Suppressor macrophage treated with lipopolysaccharide for 1 hour (primary cell): ENCODE measurements around the gene KDELR1.

Experiments used
- DNase-seq, 3 donors: peaks; one replicate each; pipeline ENCODE4 v3.0.0-alpha.2; 2020 to 2022

KDELR1 gene

DNA sequence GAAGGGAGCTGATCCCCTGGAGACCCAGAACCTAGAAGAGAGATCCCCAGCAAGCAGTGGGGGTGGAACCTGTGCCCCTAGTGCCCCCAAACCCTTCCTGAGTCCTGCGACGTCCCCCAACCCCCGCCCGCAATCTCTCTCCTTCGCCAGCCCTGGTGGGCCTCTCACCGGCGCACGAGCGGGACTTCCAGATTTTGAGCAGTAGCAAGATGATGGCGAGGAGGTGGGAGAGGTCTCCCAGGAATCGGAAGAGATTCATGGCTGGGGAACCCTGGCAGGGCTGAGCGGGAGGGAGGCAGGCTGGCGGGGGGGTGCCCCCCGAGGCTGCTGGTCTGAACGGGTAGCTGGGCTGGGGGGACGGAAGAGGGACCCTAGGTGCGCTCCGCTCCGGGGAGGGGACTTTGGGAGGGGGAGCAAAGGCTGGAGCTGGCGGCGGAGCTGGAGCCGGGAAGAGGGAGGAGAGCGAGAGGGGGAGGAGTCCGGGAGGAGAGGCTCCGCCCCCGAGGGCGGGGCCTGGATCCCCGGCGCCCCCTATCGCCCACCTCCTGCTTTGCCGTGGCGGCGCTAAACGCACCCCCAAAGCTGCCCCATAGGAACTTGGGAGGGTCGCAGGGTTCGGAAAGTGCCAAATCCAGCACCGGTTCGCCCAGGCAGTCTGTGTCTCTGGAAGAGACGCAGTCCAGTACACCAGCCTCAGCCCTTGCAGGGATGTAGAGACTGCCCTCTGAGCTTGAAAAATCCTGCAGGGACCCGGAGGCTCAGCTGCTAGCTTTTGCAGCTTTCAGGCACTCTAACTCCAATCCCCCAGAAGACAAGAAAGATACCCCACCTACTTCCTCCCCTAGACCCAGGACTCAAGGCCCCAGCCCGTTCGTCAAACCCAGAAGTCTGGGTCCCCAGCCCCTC lies at the start of gene KDELR1:
KDELR1 (minus strand) TSS at position 452 of the 906 bp plus-strand sequence; CDS start at position 259, 193 bp downstream.
- peak; percentile 76 to 94 (median 86) for DNase-seq

DNA sequence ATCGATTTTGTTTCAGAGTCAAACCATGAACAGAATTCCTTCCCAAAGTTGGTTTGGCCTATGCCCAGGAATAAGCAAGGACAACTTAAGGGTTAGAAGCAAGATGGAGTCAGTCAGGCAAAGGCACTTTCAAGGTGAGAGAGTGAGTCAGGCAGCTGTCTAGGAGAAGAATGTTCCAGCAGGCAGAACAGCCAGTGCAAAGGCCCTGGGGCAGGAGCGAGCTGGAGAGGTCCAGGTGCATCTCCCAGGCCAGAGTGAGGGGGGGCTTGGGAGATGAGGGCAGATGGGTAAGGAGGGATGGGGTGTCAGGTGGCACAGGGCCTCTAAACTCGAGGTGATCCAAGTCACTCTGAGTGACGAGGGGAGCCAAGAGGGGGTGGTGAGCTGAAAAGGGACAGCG lies 45.2 kb upstream of the KDELR1 start:
- DNase-seq = no peak

DNA sequence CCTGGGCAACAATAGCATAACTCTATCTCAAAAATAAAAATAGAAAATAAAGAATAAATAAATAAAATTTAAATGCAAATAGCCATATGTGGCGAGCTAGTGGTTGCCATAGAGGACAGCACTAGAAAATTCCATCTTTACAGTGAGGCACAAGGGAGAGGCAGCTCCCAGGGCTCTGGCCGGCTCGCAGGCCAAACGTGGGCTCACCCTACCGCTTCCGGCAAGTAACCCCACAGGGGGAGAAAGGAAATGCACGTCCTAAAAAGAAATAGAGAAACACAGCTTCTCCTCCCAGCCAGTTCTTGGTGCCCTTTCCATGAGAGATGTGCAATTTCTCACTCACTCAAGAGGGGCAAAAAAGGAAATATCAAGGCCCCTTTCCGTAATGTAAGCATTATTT lies 42.0 kb upstream of the KDELR1 start:
- DNase-seq = peak in 1 of 3 donors; percentile 19

DNA sequence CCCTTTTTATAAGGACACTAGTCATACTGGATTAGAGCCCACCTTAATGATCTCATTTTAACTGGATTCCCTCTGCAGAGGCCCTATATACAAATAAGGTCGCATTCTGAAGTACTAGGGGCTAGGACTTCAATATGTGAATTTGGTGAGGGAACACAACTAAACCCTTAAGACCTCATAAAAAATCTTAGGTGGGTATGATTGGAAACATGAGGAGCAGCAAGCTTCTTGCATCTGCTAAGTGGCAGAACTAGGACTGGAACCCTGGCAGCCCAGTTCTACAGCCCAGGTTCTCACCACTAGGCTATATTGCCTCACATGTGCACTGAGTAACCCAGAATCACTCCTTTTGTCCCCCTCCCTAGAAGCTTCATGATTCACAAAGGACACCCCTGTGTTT lies 37.3 kb upstream of the KDELR1 start:
- peak in 1 of 3 donors; percentile 31 for DNase-seq

DNA sequence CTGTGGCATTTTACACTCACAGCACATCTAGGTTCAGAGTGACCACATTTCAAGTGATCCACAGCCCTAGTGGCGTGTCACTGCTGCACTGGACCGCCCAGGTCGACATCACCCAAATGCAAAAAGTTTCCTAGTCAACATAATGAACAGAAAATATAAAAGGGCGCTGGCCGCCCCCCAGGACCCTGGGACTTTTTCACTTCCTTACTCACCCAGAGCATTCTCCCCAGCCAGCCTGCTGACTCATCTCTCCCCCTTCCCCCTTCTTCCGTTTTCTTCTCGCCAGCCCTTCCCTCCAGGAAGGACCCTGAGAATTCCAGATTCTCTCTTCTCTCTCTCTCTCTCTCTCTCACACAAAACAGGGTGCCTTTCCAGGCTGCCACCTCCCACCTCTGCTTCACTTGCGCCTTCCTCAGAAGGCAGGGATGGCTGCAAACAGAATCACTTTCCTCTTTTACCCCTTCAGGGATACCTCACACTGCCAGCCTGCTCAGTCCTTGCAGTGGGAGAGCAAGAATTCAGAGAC lies 33.4 kb upstream of the KDELR1 start:
- DNase-seq = peak; percentile 86 to 90 (median 86)

DNA sequence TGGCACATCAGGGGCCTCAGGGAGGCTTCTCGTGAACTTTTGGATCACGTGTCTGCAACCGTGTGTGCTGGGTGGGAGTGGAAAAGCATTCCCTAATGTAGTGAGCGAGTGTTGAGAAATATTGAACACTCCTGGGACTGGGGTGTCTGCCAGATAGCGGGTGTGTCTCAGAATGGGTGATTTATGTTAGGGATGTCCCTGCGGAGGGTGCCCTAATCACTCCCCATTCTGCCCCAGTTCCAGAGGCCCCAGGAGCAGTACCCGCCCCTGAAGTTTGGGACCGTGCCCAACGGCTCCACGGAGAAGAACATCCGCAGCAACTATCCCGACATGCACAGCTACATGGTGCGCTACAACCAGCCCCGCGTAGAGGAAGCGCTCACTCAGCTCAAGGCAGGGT lies 30.2 kb upstream of the KDELR1 start:
- no peak for DNase-seq

DNA sequence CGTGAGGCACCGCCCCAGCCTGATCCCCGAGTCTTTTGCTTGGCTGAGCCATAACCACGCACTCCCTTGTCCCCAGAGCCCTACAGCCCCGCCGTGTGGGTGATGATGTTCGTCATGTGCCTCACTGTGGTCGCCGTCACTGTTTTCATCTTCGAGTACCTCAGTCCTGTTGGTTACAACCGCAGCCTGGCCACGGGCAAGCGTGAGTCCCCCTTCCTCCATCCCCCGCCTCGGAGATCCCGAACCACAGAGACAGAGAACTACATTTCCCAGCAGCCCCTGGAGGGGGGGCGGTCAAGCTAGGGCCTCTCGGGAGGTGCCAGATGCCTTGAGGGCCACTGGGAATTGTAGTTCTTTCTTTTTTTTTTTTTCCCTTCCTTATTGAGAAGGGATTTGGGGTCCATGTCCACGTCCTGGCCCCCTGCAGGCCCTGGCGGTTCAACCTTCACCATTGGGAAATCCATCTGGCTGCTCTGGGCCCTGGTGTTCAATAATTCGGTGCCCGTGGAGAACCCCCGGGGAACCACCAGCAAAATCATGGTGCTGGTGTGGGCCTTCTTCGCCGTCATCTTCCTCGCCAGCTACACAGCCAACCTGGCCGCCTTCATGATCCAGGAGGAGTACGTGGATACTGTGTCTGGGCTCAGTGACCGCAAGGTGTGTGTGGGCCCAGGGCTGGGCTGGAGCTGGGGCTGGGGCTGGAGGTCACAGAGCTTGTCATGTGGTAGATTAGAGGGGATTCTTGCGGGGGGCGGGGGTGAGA lies 28.0 kb upstream of the KDELR1 start:
- peak; percentile 67 to 83 (median 71) for DNase-seq

DNA sequence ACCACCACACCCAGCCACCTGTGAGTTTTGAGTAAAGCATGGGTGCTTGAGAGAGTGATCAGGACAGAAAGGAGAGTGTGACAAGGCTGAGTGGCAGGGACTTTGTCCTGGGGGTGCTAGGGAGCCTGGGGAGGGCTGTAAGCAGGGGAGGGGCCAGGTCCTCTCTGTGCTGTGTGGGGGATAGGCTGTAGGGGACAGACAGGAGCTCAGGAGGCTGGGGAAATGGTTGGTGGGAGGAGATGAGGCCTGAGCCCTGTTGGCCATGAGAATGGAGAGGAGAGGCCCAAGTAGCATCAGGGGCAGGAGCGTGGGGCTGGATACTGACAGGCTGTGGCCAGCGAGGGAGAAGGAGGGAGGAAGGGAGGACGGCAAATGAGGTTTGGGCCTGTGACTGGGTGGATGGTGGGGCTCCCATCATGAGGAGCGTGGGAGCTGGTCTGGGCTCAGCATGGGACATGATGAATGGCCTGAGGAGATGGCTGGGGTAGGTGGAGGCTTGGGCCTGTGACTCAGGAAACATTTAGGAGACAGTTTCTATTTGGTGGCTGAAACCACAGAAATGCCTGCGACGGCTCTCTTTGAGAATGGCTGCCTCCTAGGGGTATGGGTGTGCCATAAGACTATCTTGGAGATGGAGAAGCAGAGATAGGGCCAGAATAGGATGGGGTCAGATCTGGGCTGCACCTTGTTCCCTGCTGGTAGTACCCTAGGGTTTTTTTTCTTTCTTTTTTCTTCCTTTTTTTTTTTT lies 27.1 kb upstream of the KDELR1 start:
- peak; percentile 43 to 52 (median 44) for DNase-seq

DNA sequence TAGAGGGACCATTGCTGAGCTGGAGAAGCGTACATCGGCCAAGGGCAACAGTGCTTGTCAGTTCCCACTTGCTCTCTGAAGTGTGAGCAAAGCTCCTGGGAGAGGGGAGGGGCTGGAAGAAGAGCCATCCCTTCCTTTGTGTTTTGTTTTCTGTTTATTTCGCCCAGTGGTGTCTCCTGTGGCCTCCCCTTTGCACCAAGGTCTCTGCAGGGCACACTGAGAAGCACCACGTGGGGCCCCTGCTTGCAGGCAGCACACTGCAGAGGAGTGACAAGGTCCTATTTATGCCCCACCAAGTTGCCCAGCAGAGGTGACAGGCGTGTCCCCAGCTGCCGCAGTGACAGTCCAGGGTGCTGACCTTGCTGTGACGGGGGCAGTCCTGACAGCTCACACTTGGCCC lies 26.1 kb upstream of the KDELR1 start:
- DNase-seq = no peak

DNA sequence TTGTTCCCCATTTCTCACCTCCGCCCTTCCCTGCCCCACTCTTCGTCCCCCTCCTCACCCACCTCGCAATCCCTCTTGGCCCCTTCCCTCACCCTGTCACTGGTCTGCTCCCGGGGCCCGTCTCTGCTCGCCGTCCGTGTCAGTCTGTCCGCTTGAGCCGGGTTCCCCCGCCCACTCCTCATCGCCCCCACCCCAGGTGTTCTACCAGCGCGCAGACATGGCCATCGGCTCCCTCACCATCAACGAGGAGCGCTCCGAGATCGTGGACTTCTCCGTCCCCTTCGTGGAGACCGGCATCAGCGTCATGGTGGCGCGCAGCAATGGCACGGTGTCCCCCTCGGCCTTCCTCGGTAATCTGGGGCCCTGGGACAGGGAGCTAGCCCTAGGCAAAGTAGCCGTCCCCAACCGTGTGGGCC lies 24.5 kb upstream of the KDELR1 start:
- DNase-seq = no peak

DNA sequence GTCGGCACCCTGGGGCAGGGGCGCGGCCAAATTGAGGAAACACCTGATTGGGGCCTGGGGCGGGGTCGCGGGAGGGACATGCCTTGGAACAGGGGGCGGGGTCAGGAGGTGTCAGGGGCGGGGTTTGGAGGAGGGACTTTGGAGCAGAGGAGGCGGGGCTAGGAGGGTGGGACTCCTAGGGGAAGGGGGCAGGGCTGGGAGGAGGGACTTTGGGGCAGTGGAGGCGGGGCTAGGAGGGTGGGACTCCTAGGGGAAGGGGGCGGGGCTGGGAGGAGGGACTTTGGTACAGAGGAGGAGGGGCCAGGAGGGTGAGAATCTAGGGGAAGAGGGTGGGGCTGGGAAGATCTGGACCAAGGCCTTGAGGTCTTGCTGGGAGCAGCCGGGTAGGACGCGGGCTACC lies 24.0 kb upstream of the KDELR1 start:
- peak; percentile 89 to 98 (median 95) for DNase-seq

DNA sequence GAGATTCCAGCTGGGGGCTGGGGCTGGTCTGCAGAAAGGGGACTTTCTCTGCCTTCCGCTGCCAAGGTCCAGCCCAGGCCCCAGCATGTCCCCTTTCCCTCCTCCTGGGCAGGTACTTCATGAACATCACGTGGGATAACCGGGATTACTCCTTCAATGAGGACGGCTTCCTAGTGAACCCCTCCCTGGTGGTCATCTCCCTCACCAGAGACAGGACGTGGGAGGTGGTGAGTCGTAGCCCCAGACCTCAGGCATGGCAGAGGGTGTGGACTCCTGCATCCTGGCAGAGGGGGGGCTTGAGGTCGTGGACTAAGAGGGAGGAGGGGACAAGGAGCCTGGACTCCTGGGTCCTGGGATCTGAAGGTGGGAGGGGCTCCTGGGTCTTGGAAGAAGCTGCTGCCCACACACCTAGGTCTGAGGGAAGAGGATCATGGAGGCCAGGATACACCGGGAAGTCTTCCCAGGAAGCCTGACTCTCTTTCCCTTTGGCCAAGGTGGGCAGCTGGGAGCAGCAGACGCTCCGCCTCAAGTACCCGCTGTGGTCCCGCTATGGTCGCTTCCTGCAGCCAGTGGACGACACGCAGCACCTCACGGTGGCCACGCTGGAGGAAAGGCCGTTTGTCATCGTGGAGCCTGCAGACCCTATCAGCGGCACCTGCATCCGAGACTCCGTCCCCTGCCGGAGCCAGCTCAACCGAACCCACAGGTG lies 22.7 kb upstream of the KDELR1 start:
- no peak for DNase-seq

DNA sequence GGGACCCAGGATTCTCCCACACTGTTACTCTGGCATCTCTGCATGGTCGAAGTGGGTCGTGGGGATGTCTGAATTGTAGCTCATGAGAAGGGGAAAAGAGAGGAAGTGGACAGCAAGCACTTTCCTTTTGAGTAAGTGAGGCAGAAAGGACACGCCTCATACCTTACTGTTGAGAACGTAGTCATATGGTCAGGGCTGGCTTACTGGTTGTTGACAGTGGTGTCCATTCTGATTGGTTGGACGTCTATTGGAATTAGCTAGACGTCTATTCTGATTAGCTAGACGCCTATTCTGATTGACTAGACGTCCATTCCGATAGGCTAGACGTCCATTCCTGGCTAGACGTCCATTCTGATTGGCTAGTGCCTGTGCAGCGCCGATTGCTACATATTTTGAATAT lies 14.5 kb upstream of the KDELR1 start:
- DNase-seq = no peak

DNA sequence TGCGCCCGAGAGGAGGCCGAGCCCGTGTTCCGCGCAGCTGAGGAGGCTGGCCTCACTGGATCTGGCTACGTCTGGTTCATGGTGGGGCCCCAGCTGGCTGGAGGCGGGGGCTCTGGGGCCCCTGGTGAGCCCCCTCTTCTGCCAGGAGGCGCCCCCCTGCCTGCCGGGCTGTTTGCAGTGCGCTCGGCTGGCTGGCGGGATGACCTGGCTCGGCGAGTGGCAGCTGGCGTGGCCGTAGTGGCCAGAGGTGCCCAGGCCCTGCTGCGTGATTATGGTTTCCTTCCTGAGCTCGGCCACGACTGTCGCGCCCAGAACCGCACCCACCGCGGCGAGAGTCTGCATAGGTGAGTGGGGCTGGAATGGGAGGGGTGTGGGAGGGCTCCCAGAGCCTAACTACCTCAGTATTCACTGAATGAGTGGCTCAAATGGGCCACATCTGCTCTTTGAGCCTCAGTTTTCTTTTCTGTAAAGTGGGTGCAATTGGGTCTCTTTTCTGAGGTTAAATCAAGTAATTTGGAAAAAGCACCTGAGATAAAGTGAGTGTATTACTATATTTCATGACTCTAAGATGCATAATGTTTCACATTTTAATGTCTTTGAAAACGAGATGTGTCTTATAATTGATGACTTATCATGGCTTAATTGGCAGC lies 13.8 kb upstream of the KDELR1 start:
- DNase-seq = no peak

DNA sequence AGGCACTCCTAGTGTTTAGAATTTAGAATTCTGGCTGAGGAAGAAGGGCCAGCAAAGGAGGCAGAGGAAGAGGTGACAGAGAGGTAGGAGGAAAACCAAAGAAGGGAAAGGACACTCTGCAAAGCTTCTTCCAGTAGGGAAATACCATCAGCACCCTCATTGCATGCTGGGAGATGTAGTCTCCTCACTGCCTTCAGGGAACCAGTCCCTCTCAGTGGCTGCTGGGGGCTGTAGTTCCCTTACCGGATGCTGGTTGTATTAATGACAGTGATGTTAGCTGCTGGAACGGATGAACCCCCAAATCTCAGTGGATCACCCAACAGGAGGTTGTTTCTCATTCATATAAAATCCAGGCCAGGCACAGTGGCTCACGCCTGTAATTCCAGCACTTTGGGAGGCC lies 12.3 kb upstream of the KDELR1 start:
- DNase-seq = peak; percentile 80 to 82 (median 82)

DNA sequence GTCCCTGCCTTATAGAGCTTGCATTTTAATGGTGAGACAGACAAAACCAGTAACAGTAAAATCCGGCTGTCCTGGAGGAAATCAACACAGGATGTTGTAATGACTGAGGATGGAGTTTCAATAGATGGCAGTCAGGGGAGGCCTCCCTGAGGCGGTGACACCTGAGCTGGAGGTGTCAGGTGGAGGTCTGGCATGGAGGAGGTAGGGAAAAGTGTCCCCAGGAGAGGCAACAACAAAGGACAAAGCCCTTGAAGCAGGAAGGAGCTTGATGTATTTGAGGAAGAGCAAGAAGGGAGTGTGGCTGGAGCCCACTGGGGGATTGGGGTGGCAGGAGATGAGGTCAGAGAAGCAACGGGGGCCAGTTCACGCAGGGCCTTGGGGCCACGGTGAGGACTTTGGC lies 9.9 kb upstream of the KDELR1 start:
- no peak for DNase-seq

DNA sequence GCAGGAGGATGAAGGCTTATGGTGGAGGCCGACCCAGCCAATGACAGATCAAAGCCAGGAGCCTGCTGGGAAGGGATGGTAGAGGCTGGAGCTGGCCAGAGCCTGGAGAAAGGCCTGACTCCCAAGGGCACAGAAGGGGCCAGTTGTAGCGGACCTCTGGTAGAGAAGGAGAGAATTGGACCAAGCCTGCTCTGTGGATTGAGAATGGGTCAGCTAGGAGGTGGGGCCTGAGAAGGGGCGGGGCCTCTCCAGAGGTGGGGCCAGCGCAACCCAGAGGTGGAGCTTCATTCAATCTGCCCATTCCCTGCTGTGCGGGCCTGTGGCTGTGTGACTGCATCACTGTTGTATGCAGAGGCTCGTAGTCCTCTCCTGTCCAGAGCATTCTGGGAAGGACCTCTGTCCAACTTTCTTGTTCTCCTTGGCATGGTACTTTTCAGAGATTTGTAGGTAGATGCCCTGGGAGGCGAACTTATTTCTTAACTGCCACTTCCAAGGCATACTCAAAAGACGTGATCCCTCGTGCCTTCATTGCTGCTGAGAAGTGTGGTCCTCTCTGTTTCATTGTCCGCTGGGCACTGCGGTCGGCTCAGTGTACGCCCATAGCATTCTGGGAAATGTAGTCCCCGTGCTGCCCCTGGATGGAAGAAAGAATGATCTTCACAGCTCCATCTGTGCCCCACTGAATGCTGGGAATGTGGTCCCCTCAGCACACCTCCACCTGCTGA lies 8.8 kb upstream of the KDELR1 start:
- DNase-seq = peak in 1 of 3 donors; percentile 27

DNA sequence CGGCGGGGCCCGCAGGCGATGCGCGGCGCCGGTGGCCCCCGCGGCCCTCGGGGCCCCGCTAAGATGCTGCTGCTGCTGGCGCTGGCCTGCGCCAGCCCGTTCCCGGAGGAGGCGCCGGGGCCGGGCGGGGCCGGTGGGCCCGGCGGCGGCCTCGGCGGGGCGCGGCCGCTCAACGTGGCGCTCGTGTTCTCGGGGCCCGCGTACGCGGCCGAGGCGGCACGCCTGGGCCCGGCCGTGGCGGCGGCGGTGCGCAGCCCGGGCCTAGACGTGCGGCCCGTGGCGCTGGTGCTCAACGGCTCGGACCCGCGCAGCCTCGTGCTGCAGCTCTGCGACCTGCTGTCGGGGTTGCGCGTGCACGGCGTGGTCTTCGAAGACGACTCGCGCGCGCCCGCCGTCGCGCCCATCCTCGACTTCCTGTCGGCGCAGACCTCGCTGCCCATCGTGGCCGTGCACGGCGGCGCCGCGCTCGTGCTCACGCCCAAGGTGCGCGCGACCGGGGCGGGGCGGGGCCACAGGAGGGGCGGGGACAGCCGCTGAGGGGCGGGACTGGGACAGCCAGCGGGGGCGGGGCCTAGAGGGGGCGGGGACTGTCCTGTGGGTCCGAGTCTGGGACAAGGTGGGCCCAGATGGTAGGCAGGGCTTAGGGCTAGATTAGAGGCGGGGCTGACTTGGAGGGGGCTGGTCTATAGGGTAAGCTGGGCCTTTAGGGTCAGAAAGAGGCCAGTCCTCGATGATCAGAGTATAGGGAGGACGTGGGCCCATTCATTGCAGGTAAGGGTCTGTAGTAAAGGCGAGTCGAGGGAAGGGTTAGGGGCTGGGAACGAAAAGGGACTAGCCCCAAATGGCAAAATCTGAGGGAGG lies 7.3 kb upstream of the KDELR1 start:
- peak; percentile 69 to 85 (median 70) for DNase-seq

DNA sequence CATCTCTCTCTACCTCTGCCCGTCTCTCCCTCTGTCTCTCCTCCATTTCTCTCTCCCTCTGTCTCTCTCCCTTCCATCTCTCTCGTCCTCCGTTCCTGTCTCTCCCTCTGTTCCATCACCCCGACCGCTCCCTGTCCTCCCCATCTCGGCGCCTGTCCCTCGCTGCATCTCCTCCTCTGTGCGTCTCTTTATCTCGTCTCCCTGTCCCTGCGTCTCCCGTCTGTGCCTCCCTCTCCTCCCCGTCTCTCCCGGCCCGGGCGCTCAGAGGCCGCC lies 6.7 kb upstream of the KDELR1 start:
- no peak for DNase-seq
